RCC 7860 (cell line): Measurements from ENCODE around the gene RBM33.

Experiments used
- DNase-seq: peaks from one replicate; pipeline ENCODE4 v3.0.0-alpha.2; 2015; ENCODE audit warnings: low spot score
- FAIRE-seq: peaks from 2 replicates; lab custom pipeline; 2012; peaks lifted over from hg19 to GRCh38; lab: Jason Lieb, UNC

RBM33 gene

DNA sequence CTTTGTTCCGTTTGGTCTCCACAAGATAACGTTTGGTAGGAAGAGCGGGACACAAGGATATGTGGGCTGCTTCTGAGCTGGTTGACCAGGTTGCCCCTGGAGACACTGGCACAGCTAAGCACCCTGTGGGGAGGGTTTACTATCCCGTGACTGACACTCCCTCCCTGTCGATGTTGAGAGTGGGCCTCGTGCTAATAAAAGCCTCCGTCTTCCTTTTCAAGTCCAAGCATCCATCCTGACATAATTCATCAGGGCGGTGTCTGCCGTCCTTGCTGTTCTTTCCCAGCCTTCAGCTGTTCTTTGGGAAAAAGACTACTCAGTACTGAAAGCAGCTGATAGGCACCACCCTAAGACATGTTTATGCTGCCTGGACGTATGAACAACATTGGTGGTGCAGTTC is 118.2 kb downstream of the RBM33 start:
- FAIRE-seq (no peak), DNase-seq (no peak)

DNA sequence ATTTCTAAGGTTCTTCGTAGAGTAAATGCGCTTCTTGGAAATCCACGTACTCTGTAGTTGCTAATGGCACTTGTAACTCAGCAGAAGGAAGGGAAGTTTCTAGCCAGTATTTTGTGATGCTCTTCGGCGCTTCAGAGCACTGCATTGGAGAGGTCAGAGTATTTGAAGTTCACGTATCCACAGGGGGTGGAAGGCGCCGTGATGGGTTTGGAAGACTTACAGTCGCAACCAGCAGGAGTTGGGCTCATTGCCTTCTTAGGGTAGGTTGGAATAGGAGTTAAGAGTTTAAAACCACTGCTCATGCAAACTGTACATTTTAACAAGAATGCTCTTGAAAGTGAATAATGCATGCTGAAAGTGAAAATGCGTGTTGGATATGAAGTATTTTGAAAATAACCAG is 118.7 kb downstream of the RBM33 start:
- FAIRE-seq = no peak

DNA sequence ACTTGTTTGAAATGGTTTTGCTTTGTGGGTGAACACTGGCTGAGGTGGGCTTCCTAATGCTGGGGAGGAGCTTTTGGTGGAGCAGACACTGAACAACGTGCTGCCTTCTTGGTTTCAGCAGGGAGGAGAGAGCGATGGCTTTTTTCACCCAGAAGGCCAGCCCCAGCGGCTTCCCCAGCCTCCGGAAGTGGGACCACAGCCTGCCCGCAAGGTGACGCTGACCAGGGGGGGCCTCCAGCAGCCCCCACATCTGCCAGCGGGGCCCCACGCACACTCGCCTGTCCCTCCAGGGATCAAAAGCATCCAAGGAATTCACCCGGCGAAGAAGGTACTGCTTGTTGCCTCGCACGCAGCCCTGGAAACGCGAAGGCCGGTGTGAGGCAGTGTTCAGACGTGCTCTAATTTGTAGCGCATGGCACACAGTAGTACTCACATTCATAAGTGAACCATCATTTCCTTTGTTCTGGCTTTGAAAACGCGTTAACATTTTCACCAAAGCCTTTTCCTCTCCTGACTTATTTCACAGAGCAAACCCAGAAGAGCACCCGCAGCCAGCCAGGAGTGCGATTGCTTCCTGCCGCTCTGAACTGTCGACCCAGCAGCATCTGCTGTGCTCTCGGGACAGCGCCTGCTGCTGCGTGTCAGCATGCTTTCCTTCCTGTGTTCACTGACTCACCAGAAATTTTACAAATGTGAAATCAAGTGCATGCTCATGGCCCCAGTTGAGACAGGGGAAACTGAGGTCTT is 119.4 kb downstream of the RBM33 start:
- no peak for DNase-seq
- no peak for FAIRE-seq

More for the DNA sequence above, 118.7 kb downstream of the RBM33 start:
- DNase-seq = no peak

DNA sequence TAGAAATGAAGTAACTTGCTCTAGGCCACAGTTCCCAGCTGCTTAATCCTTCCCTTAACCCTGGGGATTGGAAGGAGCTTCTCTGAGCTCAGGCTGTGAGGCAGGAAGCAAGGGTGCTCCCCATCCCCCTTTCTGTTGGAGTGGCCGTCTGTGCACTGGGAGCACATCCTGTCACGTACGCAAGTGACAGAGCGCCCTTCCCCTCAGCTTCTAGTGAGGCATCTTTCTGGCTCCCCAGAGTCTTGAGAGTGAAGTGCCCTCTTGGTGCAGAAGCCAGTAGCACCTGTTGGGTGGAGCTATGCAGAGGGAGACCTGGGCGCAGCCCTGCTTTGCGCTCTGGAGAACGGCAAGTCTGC is 120.0 kb downstream of the RBM33 start:
- FAIRE-seq = no peak
- no peak for DNase-seq

DNA sequence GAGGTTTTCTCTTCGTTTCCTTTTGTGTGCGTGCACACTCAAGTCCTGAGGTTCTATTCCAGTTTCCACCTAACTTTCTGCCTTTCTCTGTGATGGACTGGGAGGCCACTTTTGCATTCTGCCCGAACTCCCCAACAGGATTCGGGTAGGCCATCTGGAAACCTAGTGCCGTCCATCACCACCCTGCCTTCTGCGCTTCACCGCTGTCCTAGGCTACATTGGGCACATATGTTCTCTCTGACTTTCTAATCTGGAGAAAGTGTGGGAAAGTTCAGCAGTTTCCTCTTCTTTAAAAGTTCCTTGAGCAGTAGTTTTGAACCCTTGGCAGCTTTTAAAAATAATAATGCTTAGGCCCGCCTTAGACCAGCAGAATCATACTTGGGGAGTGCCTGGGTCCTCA is 121.0 kb downstream of the RBM33 start:
- DNase-seq (no peak), FAIRE-seq (no peak)

DNA sequence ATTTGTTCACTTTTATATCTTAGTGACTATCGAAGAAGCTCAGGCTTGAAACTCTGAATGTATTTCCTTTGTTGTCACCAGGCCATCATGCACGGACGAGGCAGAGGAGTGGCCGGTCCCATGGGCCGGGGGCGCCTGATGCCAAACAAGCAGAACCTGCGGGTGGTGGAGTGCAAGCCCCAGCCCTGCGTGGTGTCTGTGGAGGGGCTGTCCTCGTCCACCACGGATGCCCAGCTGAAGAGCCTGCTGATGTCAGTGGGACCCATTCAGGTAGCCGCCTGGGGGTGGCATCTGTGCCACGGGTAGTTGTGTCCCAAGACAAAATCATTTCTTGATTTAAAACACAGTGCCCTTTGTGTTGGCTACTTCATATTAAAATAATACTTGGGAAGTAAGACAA is 121.9 kb downstream of the RBM33 start:
- no peak for FAIRE-seq
- no peak for DNase-seq

DNA sequence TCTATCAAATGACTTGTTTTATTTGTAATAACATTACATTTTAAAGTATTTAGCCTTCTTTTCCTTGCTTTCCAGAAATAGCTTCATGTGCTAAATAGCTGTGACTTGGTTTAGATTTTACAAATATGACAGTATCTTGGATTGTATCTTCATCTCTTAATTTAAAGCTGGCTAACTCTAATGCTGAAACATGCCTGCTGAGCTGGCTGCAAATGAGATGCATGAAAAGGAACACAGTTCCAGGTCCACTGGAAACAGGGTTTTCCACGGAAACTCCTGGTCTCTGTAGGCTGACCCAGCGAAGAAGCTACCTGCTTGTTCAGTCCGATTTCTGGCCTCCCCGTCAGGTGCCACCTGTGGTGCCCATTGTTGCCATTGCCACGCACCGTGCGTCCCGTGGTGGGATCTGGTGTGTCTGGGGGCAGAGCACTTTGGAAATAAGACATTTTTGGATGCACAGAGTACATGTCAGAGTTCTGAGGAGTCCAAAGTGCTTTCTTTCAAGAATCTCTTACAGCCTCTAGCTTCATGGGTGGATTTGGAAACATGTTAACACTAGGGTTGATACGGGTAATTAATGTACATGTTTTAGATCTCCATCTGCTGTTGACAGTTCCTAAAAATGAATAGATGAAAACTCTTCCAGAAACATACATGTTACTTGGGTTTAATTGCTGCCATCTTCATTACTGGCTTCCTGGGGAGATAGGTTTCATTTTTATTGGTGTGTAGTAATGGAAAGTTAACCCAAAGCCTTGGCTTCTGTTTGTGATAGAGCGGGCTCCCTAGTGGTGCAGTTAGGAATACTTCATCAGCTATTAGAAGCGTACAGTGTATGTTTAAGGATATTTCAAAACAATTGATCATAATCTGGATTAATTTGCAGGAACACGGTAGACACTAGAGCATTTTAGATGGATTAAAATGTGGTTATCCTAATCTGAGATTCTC is 122.8 kb downstream of the RBM33 start:
- no peak for FAIRE-seq
- no peak for DNase-seq

DNA sequence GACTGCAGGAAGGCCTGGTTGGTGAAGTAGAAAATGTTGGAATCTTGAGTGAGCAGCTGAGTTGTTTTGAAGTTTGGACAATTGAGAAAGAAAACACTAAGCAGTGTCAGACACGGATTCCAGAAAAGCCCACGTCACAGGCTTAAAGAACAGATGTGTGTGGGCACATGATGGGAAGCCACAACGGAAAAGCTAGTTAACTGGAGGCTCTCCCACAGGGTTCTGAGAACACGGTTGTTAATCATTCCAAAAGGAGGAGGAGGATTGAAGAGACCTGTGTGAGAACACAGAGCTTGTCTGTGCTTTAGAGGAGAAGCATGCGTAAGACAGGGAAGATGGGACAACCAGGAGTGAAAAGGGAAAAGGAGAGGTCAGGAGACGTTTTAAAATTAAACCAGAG is 125.2 kb downstream of the RBM33 start:
- no peak for DNase-seq
- FAIRE-seq = no peak

DNA sequence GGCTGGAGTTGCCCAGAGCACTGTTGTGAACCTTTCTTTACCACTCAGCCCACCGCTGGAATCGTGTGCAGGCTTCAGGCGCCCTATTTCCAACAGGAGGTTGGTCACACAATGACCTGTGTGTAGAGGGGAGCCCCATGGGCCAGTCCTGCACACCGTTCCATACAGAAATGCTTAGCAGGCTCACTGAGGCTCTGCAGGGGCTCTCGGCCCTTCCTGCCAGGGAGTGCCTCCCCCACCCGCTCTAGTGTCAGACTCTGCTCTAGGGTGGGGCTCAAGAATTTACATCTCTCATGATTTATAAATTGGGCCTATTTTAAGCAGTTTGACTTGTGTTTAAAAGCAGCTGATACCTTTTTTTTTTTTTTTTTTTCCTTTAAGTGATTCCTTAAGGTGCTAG is 125.8 kb downstream of the RBM33 start:
- DNase-seq (no peak), FAIRE-seq (no peak)

DNA sequence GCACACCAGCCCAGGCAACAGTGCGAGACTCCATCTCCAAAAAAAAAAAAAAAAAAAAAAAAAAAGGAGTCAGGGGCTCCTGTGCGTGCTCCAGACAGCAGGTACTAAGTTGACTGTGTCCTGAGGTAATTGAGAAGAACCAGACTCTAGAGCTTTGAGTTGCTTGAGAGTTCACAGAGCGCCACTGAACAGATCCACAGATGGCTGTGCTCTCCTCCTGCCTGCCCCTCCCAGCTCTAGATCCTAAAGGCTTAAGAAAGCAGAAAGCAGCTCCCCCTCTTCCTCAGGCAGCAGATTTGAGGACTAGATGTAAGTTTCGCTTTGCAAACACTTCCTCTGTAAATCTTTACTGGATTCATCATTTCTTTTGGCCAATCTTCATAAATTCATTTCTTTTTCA is 129.1 kb downstream of the RBM33 start:
- FAIRE-seq (no peak), DNase-seq (no peak)

DNA sequence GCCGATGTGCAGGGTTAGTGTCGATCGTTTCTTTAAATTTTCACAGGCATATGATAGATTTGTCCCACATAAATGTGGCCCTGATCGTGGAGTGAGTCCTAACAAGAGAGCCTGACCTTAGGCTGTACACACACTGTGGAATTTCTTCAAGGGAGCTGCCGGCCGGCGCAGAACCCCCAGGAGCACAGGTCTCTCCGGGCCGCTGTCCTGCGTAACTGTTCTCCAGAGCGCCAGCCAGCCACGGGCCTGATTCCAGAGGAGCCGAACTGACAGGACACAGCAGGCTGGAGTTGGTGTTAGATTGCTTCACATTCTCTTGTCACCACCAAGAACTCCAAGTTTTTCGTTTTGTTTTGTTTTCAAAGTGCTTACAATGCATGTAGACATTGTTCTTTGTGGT is 130.5 kb downstream of the RBM33 start:
- DNase-seq (no peak), FAIRE-seq (no peak)

DNA sequence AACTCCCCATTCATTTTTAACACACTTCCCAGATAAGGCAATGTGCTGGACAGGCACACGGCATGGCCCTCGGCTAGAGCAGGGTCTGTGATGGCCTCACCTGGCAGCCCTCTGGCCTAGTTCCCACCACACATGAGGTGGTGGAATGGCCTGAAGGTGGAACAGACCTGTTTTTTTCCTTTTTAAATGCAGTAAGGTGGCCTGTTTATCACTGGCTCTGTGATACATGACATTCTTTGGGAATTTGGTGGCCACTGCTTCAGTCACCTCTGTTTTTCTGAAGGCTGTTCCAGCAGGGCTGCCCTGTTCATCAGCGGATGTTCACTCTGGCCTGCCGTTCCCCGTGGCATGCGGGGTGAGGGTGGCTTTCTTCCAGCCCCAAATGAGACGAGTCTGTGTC is 131.2 kb downstream of the RBM33 start:
- DNase-seq (no peak), FAIRE-seq (no peak)

DNA sequence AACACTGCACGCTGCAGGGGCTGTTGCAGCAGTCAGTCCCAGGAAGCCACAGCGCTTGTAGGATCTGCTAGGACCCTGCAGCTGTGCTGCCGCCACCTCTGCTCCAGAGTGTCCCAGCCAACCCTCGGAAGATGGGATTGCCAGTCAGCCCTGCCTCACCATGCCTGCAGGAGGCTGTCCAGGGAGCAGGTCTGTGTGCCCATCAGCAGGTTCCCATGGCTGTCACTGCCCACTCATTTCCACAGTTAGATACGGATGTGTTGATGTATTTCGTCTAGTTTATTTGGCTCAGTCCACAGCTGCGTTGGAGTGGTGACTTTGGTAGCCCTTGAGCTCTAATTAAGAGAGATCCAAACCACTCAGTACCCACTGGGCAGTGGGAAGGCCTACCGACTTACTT is 132.1 kb downstream of the RBM33 start:
- FAIRE-seq (no peak), DNase-seq (no peak)

DNA sequence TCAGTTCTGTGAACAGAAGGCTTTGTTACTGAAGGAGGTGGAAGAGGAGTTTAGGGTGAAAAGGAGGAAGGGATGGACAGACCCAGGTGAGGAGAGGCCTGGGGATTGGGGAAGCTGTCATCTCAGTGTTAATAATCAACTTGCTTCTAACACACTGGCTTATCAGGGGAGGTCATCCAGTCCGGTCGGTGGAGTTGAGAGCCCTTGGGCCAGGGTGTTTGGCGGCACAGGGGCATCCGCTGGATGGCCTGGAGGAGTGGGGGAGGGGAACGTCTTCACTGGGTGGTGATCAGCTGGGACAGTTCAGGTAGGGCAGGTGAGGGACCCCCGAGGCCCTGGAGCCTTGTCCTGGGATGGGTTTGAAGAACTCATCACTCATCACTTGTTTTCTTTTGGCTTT is 133.9 kb downstream of the RBM33 start:
- no peak for FAIRE-seq

DNA sequence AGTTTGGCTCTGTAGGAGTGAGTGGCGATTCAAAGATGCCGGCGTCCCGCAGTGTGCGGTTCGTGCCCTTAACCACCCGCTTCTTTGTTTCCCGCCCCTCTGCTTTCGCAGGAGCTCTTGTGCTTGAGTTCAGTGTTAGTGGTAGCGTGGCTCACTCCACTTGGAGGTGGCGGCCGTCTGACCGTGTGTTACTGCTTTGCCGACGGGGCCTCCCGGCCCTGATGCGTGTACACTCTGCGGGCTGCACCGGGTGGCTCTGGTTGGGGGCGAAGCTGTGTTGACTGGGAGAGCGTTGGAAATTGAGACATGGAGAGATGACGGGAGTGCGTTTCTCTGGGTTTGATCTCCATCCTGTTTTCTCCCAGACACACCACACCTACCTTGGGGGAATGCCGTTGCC is 136.4 kb downstream of the RBM33 start:
- DNase-seq (no peak), FAIRE-seq (no peak)

More for the DNA sequence above, 133.9 kb downstream of the RBM33 start:
- DNase-seq = no peak

DNA sequence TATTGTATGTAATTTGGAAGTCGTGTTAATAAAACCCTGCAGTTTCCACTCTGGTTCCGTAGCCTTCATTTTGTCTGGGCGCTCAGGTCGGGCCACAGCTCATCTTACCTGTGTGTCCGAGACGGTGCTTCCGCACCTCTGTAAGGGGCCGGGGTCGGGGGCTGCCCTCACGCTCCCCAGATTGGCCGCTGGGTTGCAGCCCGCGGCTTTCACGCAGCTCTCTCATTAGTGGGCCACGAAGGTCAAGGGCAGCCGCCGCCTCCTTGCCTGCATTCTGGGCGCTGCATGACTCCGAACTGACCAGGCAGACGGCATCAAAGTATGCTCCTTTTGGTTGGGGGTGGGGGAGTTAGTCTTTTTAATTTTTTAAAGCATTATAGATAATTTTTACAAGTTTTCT is 137.0 kb downstream of the RBM33 start:
- DNase-seq (no peak), FAIRE-seq (no peak)

DNA sequence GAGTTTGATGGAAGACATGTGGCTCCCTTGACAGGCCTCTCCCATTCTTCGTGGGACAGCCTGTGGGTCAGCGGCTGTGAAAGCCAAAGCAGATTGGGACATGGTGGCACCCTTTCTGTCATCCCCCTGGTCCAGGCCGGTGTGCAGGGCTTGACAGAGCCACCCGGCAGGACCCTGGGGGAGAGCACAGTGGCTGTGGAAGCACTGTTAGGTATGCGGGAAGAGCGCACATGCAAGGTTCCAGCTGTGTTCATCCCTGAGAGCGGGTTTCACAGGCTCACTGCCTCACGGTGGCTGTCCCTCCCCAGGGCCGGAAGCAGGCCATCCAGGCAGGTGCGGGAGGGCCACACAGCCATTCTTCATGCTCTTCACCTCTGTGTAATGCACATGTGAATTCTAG is 138.0 kb downstream of the RBM33 start:
- FAIRE-seq = no peak

DNA sequence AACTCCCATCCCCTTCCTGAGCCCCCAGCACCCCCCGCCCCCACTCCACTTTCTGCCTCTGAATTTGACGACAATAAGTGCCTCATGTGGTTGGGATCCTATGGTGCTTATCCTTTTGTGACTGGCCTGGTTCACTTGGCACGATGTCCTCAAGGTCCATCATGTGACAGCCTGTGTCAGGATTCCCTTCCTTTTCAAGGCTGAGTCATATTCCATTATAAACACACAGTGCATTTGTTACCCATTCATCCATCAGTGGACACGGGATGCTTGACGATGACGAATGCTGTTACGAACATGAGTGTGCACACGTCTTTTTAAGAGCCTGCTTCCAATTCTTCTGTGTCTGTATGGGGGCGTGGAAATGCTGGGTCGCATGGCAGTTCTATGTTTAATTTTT is 141.1 kb downstream of the RBM33 start:
- DNase-seq (peak; percentile 52), FAIRE-seq (no peak)

More for the DNA sequence above, 138.0 kb downstream of the RBM33 start:
- no peak for DNase-seq

DNA sequence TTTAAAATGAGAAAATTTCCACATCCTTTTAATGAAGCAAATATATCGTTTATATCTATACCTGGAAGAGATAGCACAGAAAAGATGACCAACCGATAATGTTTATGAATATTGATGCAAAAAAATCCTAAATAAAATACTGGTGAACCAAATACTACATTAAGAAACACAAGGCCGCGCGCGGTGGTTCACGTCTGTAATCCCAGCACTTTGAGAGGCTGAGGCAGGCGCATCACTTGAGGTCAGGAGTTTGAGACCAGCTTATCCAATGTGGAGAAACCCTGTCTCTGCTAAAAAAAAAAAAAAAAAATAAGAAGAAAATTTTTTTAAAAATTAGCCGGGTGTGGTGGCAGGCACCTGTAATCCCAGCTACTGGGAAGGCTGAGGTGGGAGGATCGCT is 142.0 kb downstream of the RBM33 start:
- no peak for DNase-seq

DNA sequence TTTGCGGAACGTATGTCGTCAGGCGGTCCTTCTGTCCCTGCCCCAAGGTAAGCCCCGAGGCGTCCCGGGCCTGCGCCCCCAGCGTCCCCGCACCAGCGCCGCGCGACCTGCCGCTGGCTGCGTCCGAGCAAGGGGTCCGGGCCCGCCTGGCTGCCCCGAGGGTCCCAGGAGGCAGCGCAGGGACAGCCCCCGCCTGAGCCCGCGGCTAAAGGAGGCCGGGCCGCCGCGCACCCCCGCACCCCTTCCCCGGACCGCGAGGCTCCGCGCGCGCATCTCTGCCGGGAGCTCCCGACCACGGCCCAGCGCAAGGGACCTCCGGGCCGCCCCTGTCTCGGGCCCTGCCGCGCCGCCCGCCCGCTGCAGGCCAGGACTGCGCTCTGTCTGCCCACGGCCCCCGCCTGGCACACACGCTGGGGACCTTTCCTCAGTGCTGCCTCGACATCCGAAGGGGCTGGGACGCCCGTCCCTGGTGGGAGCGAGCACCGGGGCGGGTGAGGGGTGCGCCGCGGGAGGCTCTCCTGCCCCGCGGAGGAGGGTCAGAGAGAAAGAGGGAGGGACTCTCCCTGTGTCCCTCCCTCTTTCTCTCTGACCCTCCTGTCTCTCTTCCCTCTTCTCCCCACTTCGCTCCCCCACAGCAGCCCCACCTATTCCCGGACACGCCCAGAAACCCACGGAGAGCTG is 142.8 kb downstream of the RBM33 start:
- DNase-seq (no peak), FAIRE-seq (no peak)

More for the DNA sequence above, 142.0 kb downstream of the RBM33 start:
- FAIRE-seq = no peak

DNA sequence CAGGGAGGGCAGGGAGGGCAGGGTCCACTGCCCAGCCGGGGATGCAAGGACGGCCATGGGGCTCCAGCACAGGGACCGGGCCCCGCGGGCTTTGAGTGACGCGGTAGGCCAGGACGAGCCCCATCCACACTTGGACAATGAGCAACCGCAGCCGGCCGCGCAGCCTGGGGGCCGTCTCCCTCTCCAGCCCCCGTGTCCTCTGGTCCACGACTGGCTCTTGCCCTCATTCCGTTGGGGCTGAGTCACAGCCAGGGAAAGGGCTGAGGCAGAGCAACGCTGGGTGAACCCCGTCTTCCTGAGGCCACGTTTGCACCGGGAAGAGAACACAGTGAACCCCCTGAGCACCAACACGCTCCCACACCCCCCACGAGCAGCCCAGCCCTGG is 144.1 kb downstream of the RBM33 start:
- DNase-seq (no peak), FAIRE-seq (no peak)
